GM18511 (cell line): ENCODE results near the gene SERPING1.

Source experiments
- ATAC-seq: cut with Tn5 transposase; IDR thresholded peaks from one replicate; pipeline ENCODE4 v1.9.1; 2021; ENCODE audit warnings: mild to moderate bottlenecking, moderate library complexity; ENCODE audit not compliant: unreplicated experiment

SERPING1 gene

DNA sequence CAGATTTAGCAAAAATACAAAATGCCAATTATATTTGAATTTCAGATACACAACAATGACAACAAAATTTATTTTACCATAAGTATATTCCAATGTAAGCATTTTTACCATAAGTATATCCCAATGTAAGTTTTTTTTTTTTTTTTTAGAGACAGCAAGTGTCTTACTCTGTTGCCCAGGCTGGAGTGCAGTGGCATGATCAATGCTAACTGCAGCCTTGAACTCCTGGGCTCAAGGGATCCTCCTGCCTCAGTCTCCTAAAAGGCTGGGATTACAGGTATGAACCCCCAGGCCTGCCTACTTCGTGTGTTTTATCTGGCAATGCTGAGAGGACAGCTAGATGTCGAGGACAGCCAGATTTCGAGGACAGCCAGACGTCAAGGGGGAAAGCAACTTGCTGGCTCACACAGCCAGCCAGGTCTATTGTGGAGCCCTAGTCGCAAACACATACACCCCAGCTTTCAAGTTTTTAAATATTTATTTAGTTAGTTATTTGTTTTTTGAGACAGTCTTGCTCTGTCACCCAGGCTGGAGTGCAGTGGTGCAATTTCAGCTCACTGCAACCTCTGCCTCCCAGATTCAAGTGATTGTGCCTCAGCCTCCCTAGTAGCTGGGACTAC, 1.1 kb upstream of the SERPING1 start:
- no peak for ATAC-seq

DNA sequence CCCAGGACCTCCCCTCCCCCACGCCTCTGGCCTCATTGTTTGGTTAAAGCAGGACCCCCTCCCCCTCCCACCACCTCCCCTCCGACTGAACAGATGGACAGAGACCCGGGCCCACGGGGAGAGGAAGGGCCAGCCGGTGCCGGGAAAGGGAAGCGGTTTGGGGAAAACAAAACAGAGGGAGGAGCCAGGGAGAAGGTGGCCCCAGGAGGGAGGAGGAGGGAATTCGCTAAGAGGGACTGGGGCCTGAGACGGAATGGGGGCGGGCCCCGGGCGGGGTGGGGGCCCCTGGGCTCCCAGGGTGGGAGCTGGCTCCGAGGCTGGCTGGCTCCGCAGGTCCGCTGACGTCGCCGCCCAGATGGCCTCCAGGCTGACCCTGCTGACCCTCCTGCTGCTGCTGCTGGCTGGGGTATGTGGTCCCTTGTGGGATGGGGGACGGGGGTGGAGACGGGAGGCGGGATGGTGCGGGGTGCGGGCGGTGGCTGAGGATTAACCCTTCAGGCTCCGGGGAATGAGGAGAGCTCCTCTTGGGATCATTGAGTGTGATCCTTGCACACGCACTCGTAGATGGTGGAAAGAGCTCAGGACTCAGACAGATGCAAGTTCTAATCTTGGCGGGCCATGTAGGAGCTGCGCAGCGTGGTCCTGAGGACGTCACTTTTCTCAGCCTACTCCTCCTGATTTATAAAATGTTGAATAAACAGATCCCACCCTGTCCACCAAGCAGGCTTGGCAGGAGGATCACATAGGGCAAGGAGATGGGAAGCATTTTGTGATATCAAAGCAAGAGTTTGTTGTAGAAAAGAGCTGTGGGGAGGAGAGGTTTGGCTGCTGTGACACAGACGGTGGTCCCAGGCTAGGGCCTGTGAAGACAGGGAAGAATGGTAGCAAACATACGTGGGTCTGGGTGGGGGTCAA, 688 bp downstream of the SERPING1 start:
- no peak for ATAC-seq

DNA sequence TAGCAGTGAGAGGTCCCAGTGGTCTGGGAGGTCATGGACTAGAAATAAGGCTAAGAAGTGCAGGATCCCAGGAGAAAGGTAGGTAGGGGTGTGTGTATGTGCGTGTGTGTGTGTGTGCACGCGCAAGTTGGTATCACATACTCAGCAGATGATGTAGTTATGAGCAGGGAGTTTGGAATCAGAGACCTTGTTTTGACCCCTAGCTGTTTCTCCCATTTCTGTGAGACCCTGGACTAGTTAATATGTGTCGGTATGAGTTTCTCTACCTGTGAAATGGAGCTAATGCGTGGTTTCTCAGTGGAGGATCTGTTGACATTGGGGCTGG, 1.3 kb downstream of the SERPING1 start:
- no peak for ATAC-seq

DNA sequence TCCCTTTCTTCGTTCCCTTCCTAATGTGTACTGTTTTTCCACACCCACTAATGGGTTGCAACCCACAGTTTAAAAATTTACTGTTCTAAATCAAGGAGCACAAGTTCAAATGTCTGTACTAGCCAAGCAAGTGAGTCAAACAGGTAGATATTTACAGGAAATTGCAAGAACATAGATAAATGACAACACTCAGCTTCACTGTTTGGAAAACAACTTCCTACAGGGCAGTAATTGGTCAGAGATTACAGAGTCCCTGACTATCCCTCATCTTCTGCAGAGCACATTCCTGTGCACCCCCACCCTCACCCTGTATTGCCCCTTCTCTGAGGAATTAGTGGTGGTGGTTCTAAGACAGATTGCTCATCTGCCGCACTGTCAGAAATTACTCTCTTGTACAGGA, 1.9 kb downstream of the SERPING1 start:
- ATAC-seq = no peak

DNA sequence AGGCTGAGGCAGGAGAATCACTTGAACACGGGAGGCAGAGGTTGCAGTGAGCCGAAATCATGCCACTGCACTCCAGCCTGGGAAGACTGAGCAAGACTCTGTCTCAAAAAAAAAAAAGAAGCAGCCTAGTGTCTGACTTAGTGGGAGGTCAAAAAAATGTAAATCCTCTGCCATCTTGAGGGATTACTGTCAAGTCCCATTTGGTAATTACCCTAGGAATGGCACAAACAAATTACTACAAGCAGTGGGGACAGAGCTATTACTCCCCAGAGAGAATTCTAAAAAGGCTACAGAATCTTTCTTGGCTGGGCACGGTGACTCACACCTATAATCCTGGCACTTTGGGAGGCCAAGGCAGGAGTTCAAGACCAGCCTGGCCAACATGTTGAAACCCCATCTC, 3.8 kb downstream of the SERPING1 start:
- no peak for ATAC-seq

DNA sequence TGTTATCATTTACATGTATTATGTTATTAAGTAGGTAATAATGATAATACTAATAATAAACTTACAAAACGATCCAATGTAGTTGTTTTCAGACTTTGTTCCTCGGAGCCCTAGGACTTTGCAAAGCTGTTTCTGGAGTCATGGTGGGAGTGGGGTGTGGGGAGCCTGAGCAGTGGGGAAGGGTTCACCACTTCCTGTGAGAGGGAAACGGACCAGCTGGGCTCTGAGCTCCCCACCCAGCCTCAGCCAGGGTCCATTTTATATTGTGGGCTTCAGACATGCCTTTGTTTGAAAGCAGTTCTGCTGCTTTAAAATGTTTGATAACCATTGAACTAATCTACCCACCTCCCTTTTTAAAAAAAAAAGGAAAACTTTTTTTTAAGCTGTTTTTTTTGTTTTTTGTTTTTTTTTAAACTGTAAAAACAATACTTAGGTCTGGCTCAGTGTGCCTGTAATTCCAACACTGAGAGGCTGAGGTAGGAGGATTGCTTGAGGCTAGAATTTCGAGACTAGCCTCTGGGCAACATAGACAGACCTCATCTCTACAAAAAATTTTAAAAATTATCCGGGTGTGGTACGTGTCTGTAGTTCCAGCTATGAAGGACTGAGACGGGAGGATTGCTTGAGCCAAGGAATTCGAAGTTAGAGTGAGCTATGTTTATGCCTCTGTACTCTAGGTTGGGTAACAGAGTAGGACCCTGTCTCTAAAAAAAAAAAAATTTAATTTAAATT, 7.0 kb downstream of the SERPING1 start:
- ATAC-seq = no peak

DNA sequence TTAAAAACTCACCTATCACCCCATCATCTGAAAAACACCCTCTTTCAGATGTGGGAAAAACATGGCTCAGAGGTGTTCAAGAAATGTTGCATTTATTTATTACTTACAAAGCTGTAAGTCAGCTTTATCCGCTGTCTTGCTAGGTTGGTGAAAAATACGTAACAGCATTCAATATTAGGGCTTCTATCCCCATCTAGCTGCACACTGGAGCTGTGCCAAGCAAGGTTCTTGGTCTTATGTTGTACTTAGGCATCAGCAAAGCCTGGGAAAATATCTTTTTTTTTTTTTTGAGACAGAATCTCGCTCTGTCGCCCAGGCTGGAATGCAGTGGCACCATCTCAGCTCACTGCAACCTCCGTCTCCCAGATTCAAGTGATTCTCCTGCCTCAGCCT, 7.5 kb downstream of the SERPING1 start:
- no peak for ATAC-seq

DNA sequence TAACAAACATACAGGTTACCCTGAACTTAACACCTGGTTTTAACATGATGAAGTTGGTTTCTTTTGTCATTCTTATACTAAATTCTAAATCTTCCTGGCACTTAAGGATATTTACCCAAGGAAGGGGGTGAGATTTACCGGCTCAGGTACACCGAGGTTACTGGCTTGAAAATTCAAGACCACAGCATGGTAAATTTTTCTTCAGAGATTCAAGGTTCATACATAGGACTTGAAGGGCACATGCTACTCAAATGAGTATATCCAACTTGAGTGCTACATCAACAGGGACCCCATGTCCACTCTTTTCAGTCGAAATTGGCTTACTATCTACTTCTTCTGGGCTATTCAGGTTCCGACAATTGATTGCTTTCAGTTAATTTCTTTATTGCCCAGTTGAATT, 12.7 kb downstream of the SERPING1 start:
- ATAC-seq = no peak

DNA sequence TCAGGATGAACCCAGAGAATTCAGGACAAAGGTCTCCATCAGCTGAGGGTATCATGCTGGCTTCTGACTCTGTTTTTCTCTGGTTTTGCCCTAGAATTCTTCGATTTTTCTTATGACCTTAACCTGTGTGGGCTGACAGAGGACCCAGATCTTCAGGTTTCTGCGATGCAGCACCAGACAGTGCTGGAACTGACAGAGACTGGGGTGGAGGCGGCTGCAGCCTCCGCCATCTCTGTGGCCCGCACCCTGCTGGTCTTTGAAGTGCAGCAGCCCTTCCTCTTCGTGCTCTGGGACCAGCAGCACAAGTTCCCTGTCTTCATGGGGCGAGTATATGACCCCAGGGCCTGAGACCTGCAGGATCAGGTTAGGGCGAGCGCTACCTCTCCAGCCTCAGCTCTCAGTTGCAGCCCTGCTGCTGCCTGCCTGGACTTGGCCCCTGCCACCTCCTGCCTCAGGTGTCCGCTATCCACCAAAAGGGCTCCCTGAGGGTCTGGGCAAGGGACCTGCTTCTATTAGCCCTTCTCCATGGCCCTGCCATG, 16.8 kb downstream of the SERPING1 start:
- no peak for ATAC-seq

DNA sequence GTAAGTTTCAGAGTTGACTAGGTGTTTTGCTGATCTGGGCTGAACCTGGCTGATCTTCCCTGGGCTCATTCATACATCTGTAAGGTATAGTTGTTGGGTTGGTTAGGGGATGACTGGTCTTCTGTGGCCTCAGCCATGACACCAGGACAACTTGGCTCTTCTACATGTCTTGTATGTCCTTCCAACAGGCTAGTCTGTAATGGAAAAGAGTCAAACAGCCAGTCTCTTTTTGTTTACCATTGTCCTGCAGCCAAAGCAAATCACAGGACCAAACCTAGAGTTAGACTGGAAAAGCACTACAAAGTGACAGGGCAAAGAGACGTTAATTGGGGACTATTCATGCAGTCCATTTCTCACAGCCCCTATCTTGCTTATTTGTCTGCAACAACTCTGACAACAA, 17.8 kb downstream of the SERPING1 start:
- no peak for ATAC-seq

DNA sequence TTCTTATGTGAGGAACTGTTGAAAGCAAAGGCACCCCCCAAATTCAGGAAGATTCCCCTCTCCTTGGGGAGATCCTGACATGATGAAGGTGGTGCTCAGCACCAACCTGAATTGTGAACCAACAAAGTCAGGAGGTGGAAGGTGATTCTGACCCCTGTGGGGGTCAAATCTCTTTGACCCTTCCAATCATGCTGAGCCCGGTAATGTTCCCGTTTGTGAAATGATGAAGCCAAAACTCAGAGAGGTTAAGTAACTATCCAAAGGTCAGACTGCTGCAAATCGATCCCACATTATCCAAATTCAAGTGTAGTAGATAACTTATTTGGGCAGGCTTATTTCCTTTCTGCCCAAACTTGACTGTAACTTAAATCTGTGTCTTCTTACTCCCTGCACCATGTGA, 19.1 kb downstream of the SERPING1 start:
- ATAC-seq = no peak

DNA sequence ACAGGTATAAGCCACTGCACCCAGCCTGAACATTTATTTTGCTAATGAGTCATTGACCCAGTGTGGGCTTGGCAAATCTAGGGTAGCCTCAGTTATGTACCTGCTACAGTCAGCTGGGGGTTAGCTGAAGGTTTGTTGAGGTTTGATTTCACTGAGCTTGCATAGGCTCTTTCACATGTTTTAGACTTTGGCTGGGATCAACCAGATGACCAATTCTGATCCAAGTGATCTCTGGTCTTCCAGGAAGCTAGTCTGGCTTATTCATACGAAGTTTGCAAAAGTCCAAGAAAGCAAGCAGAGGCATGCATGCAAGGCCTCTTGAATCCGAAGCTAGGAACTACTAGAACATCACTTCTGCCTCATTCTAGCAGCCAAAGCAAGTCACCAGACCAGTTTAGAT, 21.0 kb downstream of the SERPING1 start:
- ATAC-seq = no peak

DNA sequence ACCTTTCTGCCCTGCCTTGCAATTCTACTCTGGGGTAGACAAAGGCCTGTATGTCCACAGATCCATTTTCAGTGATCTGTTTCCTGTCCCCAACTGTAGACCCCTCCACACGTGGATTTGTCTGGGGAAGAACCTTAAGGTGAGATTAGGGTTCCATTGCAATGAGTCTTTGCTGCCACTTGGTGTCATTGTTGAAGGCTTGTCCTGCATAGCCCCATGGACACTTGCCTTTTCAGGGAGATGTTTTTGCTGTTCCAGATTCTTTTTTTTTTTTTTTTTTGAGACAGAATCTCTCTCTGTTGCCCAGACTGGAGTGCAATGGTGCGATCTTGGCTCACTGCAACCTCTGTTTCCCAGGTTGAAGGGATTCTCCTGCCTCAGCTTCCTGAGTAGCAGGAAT, 21.8 kb downstream of the SERPING1 start:
- ATAC-seq = no peak

DNA sequence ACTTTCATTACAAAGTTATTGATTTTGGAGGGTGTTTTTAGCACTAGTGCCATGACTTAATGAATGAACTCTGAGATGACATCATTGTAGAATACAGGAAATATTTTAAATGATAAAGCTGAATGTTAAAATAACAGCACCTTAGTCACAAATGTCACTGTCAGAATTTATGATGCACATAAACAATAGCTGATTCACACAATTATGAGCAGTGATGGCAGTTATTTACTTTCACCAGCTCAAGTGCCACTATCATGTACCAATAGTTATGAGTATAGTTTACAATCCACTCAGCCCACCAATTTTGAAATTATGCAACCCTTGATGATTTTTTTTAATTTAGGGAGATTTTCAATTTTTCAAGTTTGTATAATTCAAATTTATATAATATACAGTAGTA, 23.0 kb downstream of the SERPING1 start:
- ATAC-seq = no peak

DNA sequence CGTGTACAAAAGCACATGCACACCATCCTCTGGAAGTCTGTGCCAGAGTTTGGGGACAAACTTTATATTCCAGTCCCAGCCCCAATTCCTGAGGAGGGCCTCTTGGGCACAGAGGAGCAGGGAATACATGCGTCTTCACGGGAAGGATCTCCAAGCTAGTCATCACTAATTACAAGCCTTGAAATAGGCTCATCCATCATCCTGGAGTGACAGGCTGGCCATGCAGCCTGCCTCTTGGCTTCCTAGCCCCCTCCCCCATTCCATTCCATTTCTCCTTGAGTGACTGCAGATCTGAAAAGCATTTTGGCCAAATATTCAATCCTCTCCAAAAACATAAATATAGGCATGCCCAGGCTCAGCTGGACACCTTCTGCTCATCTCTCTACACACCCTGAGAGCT, 24.8 kb downstream of the SERPING1 start:
- ATAC-seq = no peak

DNA sequence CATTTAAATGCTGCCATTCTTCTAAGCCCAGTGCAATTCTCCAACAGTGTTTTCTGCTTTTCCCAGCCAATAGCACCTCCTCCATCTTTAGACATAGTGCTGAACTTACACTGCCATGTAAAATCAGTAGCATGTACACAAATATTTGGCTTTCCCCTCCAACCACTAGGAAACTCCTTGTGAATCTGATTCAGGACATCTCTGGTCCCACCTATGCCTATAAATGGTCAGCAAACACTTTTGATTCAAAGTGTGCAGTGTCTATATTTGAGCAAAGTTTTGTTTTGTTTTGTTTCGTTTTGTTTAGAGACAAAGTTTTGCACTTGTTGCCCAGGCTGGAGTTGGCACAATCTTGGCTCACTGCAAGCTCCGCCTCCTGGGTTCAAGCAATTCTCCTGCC, 27.4 kb downstream of the SERPING1 start:
- ATAC-seq = no peak

DNA sequence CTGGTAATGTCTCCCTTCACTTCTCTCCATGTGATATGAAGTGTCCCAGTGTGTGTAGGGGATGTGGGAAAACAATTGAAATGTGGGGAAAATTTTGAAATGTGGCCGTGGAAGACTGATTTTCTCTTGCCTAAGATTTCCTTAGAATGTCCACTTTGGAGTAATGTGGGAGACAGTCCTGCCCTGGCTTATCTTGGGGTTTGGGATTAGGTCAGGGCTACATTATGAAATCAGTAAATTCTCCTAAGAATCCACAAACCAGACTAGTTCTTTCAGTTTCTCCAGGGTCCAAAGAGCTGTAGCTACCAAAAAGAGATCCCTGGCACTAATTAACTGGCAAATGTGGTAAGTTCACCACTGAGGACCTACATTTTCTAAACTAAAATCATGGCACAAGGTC, 29.4 kb downstream of the SERPING1 start:
- no peak for ATAC-seq

DNA sequence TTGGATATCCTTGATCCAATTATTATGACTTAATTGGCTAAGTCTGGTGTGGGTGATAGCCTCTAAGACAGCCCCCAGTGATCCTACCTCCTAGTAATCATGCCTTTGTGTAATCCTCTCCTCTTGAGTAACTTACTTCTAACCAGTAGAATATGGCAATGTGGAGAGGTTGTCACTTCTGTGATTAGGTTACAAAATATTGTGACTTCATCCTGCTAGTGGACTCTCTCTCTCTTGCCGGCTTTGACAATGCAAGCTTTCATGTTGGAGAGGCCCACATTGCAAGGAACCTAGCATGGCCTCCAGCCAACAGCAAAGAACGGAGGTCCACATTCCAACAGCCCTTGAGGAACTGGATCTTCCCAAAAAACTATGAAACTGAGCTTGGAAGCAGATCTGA, 32.7 kb downstream of the SERPING1 start:
- ATAC-seq = no peak

DNA sequence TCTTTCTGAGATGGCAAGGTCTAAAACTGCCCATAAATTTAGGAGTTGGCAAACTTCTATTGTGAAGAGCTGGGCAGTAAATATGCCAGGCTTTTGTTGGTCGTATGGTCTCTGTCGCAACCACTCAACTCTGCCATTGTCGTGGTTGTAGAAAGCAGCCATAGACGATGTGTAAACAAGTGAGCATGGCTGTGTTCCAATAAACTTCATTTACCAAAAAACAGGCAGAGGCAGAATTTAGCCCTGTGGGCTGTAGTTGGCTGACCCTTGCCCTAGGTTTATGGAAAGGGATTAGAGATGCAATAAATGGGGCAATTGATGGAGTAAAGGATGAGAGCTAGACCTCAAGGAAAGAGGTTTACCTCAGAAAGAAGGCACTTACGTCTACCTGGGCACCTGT, 34.6 kb downstream of the SERPING1 start:
- no peak for ATAC-seq

DNA sequence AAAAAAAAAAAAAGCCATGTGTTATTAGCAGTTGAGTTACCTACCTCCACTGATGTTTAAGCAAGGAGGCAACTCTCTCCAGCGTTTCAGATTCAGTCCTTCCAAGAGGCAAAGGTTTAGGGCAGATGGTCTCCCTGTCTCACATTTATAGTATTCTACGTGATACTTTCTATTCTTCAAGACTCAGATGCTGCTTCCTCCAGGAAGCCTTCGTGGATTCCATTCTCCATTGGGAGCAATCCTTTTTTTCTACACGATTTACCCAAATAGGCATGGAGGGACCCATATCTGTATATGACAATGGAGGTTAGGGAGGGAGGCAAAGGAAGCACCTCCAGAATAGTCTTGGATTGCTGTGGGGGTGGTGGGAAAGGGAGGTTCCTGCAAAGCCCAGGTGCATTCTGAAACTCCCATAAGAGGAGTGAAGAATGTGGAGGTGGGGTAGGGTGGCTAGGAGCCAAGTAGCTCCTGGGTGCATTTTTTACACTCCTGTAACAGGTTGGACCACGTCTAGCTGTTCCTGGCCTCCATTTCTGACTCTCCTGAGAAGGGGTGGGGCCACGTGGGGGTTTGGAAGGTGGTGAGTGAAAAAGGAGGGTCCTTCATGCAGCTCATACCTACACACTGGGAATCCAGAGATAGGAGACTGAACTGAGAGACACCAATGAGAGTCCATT, 36.0 kb downstream of the SERPING1 start:
- ATAC-seq = no peak

DNA sequence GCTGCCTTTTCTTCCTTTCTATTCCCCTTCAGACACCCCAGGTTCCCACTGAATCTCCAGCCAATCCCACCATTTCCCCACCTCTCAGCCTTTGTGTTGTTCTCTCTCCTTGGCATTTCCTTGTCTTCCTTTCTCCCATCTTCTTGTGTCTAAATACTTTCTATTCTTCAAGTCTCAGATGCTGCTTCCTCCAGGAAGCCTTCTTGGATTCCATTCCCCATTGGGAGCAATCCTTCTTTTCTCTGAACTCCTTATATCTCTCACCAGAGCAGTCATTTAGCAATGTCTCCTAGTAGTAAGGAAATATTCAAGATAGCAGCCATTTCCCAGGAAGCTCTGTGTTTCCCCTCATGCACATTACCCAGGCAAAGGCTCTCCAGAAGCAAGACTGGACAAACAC, 36.8 kb downstream of the SERPING1 start:
- ATAC-seq = no peak
